ENCODE measurements around the gene ATP12A.
"Not testable (repeated sequence)": the region's sequence is repeated elsewhere in the genome, so short reads cannot be mapped to it uniquely, and the experiment has no call there.

The ATP12A gene

GRCh38 chr13:24716011-24716410 lies 35.8 kb downstream of the ATP12A start:
- H3K9me3 ChIP-seq (ENCODE audit: control insufficient read depth, insufficient read depth, low read depth, low read length) = no peaks in the 10 kb centered on the region
- H3K4me1 ChIP-seq (ENCODE audit: control insufficient read depth, insufficient read depth, low read length) = no peaks in the 10 kb centered on the region; the same call in 1 of the 2 replicates
- H3K4me3 ChIP-seq (ENCODE audit: low read depth, low read length) = no peak overlapping the region
- no peaks in the 10 kb centered on the region for H3K36me3 ChIP-seq (ENCODE audit: control insufficient read depth, insufficient read depth, low read length)
- H3K9ac ChIP-seq (ENCODE audit: low read length) = no peak overlapping the region
- no peaks in the 10 kb centered on the region for H3K27me3 ChIP-seq (ENCODE audit: control insufficient read depth, insufficient read depth, low read length)
- H3K27ac ChIP-seq (ENCODE audit: low read depth, low read length) = no peak overlapping the region

DNA sequence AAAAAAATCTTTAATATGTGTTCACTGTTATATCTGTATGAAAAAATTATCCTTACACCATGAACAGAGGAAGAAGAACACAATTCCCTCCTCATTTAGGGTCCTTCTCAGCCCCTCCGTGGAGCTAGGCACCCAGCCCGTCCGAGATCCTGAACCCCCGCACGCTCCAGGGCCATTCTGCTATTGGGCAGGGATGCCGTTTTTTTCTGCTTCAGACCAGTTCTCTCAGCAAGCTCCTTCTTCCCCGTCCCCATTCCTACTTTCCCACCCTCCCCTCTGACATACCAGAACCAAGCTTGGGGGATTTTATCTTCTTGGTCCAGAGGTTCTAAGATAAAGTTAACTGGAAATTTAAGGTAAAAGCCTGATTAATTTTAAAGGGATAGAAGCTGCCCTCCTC lies 36.2 kb downstream of the ATP12A start:
- Histone ChIP-seq H3K9ac (ENCODE audit: low read length) (no peak overlapping the region), H3K4me3 (ENCODE audit: low read depth, low read length) (no peak overlapping the region), H3K27ac (ENCODE audit: low read depth, low read length) (no peak overlapping the region), H3K27me3 (ENCODE audit: control insufficient read depth, insufficient read depth, low read length) (no peaks in the 10 kb centered on the region), H3K36me3 (ENCODE audit: control insufficient read depth, insufficient read depth, low read length) (no peaks in the 10 kb centered on the region), H3K4me1 (ENCODE audit: control insufficient read depth, insufficient read depth, low read length) (no peaks in the 10 kb centered on the region; the same call in 1 of the 2 replicates), H3K9me3 (ENCODE audit: control insufficient read depth, insufficient read depth, low read depth, low read length) (no peaks in the 10 kb centered on the region)

GRCh38 chr13:24717217-24717616 lies 37.0 kb downstream of the ATP12A start:
- Histone ChIP-seq H3K4me3 (ENCODE audit: low read depth, low read length) (no peak overlapping the region), H3K36me3 (ENCODE audit: control insufficient read depth, insufficient read depth, low read length) (no peaks in the 10 kb centered on the region), H3K9me3 (ENCODE audit: control insufficient read depth, insufficient read depth, low read depth, low read length) (no peaks in the 10 kb centered on the region), H3K4me1 (ENCODE audit: control insufficient read depth, insufficient read depth, low read length) (no peaks in the 10 kb centered on the region; the same call in 1 of the 2 replicates), H3K27ac (ENCODE audit: low read depth, low read length) (no peak overlapping the region), H3K27me3 (ENCODE audit: control insufficient read depth, insufficient read depth, low read length) (no peaks in the 10 kb centered on the region), H3K9ac (ENCODE audit: low read length) (no peak overlapping the region)

GRCh38 chr13:24718192-24718965 lies 38.2 kb downstream of the ATP12A start:
- Histone ChIP-seq H3K36me3 (ENCODE audit: control insufficient read depth, insufficient read depth, low read length) (no peaks in the 10 kb centered on the region), H3K4me1 (ENCODE audit: control insufficient read depth, insufficient read depth, low read length) (no peaks in the 10 kb centered on the region; the same call in 1 of the 2 replicates), H3K9me3 (ENCODE audit: control insufficient read depth, insufficient read depth, low read depth, low read length) (no peaks in the 10 kb centered on the region), H3K4me3 (ENCODE audit: low read depth, low read length) (no peak overlapping the region), H3K27me3 (ENCODE audit: control insufficient read depth, insufficient read depth, low read length) (no peaks in the 10 kb centered on the region), H3K9ac (ENCODE audit: low read length) (no peak overlapping the region), H3K27ac (ENCODE audit: low read depth, low read length) (no peak overlapping the region)

- Histone ChIP-seq H3K9ac (ENCODE audit: low read length) (no peak overlapping the region), H3K27ac (ENCODE audit: low read depth, low read length) (no peak overlapping the region), H3K4me3 (ENCODE audit: low read depth, low read length) (no peak overlapping the region), H3K36me3 (ENCODE audit: control insufficient read depth, insufficient read depth, low read length) (no peaks in the 10 kb centered on the region), H3K4me1 (ENCODE audit: control insufficient read depth, insufficient read depth, low read length) (no peaks in the 10 kb centered on the region; the same call in 1 of the 2 replicates), H3K9me3 (ENCODE audit: control insufficient read depth, insufficient read depth, low read depth, low read length) (no peaks in the 10 kb centered on the region), H3K27me3 (ENCODE audit: control insufficient read depth, insufficient read depth, low read length) (no peaks in the 10 kb centered on the region)
These were observed 38.9 kb downstream of the ATP12A start for GRCh38 chr13:24719139-24719538.

- Histone ChIP-seq H3K9me3 (ENCODE audit: control insufficient read depth, insufficient read depth, low read depth, low read length) (no peaks in the 10 kb centered on the region), H3K4me3 (ENCODE audit: low read depth, low read length) (no peak overlapping the region), H3K27me3 (ENCODE audit: control insufficient read depth, insufficient read depth, low read length) (no peaks in the 10 kb centered on the region), H3K36me3 (ENCODE audit: control insufficient read depth, insufficient read depth, low read length) (no peaks in the 10 kb centered on the region), H3K9ac (ENCODE audit: low read length) (no peak overlapping the region), H3K27ac (ENCODE audit: low read depth, low read length) (no peak overlapping the region), H3K4me1 (ENCODE audit: control insufficient read depth, insufficient read depth, low read length) (no peaks in the 10 kb centered on the region)
These were observed 43.0 kb downstream of the ATP12A start for GRCh38 chr13:24723206-24723605.

- Histone ChIP-seq H3K27ac (ENCODE audit: low read depth, low read length) (no peak overlapping the region), H3K27me3 (ENCODE audit: control insufficient read depth, insufficient read depth, low read length) (no peaks in the 10 kb centered on the region), H3K4me1 (ENCODE audit: control insufficient read depth, insufficient read depth, low read length) (no peaks in the 10 kb centered on the region), H3K9me3 (ENCODE audit: control insufficient read depth, insufficient read depth, low read depth, low read length) (no peaks in the 10 kb centered on the region), H3K4me3 (ENCODE audit: low read depth, low read length) (no peak overlapping the region), H3K9ac (ENCODE audit: low read length) (no peak overlapping the region), H3K36me3 (ENCODE audit: control insufficient read depth, insufficient read depth, low read length) (no peaks in the 10 kb centered on the region)
These were observed 44.5 kb downstream of the ATP12A start for GRCh38 chr13:24724714-24725113.

- no peak overlapping the region for H3K4me3 ChIP-seq (ENCODE audit: low read depth, low read length)
- no peaks in the 10 kb centered on the region for H3K4me1 ChIP-seq (ENCODE audit: control insufficient read depth, insufficient read depth, low read length)
These were observed 45.2 kb downstream of the ATP12A start for GRCh38 chr13:24725379-24725778.

DNA sequence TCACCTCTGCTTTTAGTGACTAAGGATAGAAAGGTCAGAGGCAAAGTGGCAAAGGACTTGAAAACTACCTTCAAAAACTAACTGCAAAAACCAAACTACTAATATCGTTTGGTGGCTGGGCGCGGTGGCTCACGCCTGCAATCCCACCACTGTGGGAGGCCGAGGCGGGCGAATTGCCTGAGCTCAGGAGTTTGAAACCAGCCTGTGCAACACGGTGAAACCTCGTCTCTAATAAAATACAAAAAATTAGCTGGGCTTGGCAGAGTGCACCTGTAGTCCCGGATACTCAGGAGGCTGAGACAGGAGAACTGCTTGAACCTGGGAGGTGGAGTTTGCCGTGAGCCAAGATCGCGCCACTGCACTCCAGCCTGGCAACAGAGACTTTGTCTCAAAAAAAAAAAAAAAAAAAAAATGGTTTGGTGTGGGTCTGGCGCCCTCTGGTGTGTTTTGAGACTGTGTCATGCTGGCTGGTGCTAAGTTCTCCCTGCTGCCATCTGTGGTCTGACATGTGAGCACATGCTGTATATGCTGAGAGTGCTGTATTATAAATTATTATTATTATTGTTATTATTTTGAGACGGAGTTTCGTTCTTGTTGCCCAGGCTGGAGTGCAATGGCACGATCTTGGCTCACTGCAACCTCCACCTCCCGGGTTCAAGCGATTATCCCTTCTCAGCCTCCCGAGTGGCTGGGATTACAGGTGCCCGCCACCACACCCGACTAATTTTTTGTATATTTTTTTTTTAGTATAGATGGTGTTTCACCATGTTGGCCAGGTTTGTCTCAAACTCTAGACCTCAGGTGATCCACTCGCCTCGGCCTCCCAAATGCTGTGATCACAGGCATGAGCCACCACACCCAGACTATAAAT lies 47.8 kb downstream of the ATP12A start:
- H3K4me1 ChIP-seq (ENCODE audit: control insufficient read depth, insufficient read depth, low read length) = no peaks in the 10 kb centered on the region
- H3K36me3 ChIP-seq (ENCODE audit: control insufficient read depth, insufficient read depth, low read length) = no peaks in the 10 kb centered on the region
- peaks cover 15% of the 10 kb centered on the region; the same call in 1 of the 2 replicates for H3K9me3 ChIP-seq (ENCODE audit: control insufficient read depth, insufficient read depth, low read depth, low read length)
- H3K27me3 ChIP-seq (ENCODE audit: control insufficient read depth, insufficient read depth, low read length) = no peaks in the 10 kb centered on the region
- H3K9ac ChIP-seq (ENCODE audit: low read length) = no peak overlapping the region
- H3K4me3 ChIP-seq (ENCODE audit: low read depth, low read length) = no peak overlapping the region
- no peak overlapping the region for H3K27ac ChIP-seq (ENCODE audit: low read depth, low read length)

More at GRCh38 chr13:24725379-24725778, 45.2 kb downstream of the ATP12A start:
- Histone ChIP-seq H3K36me3 (ENCODE audit: control insufficient read depth, insufficient read depth, low read length) (no peaks in the 10 kb centered on the region), H3K9ac (ENCODE audit: low read length) (no peak overlapping the region), H3K9me3 (ENCODE audit: control insufficient read depth, insufficient read depth, low read depth, low read length) (no peaks in the 10 kb centered on the region), H3K27me3 (ENCODE audit: control insufficient read depth, insufficient read depth, low read length) (no peaks in the 10 kb centered on the region), H3K27ac (ENCODE audit: low read depth, low read length) (no peak overlapping the region)

GRCh38 chr13:24730873-24731567 lies 50.8 kb downstream of the ATP12A start:
- not testable (repeated sequence) for H3K4me3 ChIP-seq (ENCODE audit: low read depth, low read length); H3K36me3 ChIP-seq (ENCODE audit: control insufficient read depth, insufficient read depth, low read length); H3K27ac ChIP-seq (ENCODE audit: low read depth, low read length); H3K27me3 ChIP-seq (ENCODE audit: control insufficient read depth, insufficient read depth, low read length); H3K4me1 ChIP-seq (ENCODE audit: control insufficient read depth, insufficient read depth, low read length); H3K9ac ChIP-seq (ENCODE audit: low read length)
- H3K9me3 ChIP-seq (ENCODE audit: control insufficient read depth, insufficient read depth, low read depth, low read length) = peaks cover 15% of the 10 kb centered on the region; the same call in 1 of the 2 replicates
